Testis (tissue), 2 donors: ENCODE data around the gene PLK3.

Experiments
- CTCF ChIP-seq, 3 experiments: fragments of 450-650 bp in 2 of 3; fragments of 200-600 bp in 1 of 3; sonication (generic) in 1 of 3; IDR thresholded peaks; one replicate each; pipeline ENCODE4 v1.5.1; 2016 to 2019; ENCODE audit warnings: antibody characterized with exemption in 3 of 3, mild to moderate bottlenecking in 2 of 3, moderate library complexity in 1 of 3
- POLR2A ChIP-seq: fragments of 450-650 bp; IDR thresholded peaks from one replicate; pipeline ENCODE4 v1.6.1; 2017; ENCODE audit warnings: antibody characterized with exemption, mild to moderate bottlenecking, moderate library complexity

- no peak for TF ChIP-seq CTCF (IDR thresholded peaks at IDR 0.05)
- no peak for TF ChIP-seq POLR2A
These were observed 7.3 kb upstream of the PLK3 start for GRCh38 chr1:44792736-44793502.
